GM12874 (cell line): Measurements from ENCODE around the gene RUVBL1.

Experiments
- TF ChIP-seq, protein P1 (sequence below): IDR thresholded peaks from 2 replicates; pipeline ENCODE4 v1.5.1; 2011; ENCODE audit warnings: low read depth, mild to moderate bottlenecking, control low read depth, low read length, moderate library complexity; ENCODE audit not compliant: insufficient read depth

Gene RUVBL1

DNA sequence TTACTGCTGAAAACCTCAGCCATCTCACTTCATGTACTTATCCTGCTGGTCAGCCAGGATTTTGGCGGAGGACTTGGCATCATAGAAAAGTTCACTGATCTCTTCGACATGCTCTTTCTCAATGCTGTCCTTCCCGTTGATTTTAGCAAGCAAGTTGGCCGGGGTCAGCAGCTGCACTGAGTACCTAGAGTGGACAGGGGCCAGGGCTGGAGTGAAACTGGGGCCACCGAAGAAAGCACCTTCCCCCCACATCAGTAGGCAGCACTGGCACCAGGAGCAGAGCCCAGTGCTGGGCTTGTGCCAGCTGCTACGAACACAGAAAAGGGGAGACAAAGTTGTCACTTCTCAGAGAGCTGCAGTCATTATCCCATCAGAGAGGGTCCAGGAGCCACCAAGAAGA is 42.4 kb downstream of the RUVBL1 start:
- TF ChIP-seq, protein P1, sequence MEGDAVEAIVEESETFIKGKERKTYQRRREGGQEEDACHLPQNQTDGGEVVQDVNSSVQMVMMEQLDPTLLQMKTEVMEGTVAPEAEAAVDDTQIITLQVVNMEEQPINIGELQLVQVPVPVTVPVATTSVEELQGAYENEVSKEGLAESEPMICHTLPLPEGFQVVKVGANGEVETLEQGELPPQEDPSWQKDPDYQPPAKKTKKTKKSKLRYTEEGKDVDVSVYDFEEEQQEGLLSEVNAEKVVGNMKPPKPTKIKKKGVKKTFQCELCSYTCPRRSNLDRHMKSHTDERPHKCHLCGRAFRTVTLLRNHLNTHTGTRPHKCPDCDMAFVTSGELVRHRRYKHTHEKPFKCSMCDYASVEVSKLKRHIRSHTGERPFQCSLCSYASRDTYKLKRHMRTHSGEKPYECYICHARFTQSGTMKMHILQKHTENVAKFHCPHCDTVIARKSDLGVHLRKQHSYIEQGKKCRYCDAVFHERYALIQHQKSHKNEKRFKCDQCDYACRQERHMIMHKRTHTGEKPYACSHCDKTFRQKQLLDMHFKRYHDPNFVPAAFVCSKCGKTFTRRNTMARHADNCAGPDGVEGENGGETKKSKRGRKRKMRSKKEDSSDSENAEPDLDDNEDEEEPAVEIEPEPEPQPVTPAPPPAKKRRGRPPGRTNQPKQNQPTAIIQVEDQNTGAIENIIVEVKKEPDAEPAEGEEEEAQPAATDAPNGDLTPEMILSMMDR: no peak

DNA sequence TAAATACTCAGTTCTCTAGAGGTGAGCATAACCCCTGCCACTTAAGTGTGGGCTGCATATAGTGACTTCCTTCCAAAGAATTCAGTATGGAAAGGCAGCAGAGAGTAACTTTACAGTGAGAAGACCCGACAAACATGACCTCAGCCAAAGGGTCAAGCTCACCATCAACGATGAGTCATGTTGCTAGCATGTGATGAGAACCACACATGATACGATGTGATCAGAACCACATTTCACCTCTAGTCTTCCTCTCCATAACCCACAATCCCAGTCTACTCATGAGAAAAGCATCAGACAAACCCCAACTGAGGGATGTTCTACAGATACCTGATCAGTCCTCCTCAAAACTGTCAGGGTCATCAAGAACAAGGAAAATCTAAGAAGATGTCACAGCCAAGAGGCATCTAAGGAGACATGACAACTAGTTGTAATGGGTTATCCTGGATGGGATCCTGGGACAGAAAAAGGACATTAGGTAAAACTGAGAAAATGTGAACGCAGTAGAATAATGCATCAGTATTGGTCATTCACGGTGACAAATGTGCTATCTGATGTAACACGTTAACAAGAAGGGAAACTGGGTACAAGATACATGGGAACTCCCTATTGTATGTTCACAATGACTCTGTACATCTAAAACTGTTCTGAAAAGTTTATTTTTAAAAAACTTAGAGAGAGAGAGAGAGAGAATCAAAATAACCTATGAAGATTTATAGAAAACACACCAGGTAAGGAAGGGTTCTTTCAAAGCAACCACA is 43.1 kb downstream of the RUVBL1 start:
- TF ChIP-seq, protein P1: no peak

DNA sequence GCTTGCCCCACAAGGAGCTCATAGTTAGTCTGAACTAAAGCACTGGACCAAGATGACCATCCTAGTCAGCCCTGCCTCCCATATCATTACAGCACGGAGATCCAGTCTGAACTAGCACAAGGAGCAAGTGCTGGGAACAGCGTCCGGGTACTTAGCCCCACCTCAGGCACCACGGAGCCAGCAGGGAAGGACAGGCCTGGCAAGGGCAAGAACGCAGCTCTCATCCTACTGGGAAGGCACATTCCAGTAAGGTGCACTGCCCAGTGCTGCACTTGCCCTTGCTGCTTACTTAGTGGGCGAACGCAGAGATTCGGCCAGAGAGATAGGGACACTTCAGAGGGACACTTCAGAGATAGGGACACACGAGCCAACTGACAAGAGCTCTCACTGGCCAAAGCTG is 43.8 kb downstream of the RUVBL1 start:
- TF ChIP-seq, protein P1: no peak

DNA sequence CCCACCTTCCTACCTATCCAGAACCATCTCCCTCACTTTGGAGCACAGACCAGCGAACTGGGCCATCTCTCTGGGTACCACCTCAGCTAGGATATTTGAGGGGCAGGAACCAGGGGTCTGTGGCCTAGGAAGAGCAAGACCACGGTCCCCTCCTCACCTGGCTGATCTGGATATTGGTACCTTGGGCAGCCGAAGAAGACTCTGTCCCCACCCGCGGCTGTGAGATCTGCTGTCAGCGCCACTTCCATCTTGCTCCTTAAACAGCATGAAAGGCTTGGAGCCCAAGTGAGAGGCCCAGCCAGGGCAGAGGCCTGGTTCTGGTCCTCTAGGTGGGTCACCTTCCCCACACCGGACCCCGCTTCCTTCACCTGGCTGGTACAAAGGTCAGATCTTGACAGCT is 44.7 kb downstream of the RUVBL1 start:
- TF ChIP-seq, protein P1: no peak

DNA sequence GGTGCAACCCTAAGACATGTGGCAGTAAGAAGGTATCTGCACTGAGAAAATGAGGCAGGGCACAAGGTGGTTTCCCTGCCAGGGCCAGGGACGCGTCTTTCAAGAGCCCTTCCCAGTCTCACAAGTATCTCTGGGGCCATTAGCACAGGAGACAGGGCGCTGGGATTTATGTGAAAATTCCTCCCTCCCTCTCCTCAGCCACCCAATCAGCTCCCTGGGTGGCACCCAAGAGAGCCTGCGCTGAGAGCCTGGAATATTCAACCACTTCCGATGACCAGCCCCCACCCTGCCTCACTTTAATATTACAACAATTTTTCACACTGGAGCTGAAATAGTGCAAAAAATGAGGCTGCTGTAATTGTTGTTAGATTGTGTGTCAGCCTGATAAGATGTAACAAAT is 45.3 kb downstream of the RUVBL1 start:
- TF ChIP-seq, protein P1: no peak

DNA sequence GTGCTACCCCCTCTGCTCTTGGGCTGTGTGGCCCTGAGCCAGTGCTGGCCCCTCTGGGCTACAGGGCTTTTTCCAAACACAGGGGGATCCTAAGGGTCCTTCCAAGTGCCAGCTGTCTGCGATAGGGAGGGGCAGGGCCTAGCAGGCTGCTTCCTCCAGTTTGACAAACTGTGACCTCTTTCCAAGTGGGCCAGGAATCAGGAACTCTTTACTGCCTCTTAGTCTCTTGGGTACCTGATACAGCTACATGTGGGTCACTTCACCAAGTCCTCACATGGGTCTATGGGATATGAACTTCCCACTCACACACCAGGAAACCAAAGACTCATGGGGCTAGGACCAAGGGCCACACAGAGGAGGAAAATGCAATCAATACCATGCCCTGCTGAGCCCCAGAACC is 45.9 kb downstream of the RUVBL1 start:
- TF ChIP-seq, protein P1: no peak

DNA sequence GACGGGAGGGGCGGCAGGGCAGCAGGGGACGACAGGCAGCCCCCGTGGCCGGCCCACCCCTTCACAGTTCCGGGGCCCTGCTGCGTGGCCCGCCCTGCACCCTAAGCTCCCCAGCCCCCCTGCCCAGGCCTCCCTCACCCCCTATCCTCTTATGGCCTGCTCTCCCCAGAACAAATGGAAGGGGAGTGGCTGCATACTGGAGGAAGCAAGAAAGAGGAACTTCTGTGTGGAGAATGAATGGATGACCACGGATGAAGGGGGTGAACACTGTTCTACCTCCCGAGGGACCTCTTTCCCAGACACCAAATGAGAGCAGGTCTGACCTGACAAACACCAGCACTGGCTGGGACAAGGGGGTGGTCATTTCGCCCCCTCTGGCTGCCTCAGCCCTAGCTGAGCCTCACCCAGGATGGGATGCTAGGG is 46.4 kb downstream of the RUVBL1 start:
- TF ChIP-seq, protein P1: no peak
